Measurements from ENCODE around the gene SAAL1.

Gene SAAL1

GRCh38 chr11:18081551-18081950 lies 24.3 kb downstream of the SAAL1 start:
- DNase-seq, result no peak

GRCh38 chr11:18080451-18080850 lies 25.4 kb downstream of the SAAL1 start:
- no peak for DNase-seq

GRCh38 chr11:18078909-18079308 lies 27.0 kb downstream of the SAAL1 start:
- no peak for DNase-seq

- DNase-seq, result no peak
Observed at GRCh38 chr11:18075444-18075843, 30.4 kb downstream of the SAAL1 start.

- DNase-seq, result no peak
Observed at GRCh38 chr11:18071098-18071705, 34.7 kb downstream of the SAAL1 start.

GRCh38 chr11:18067372-18067771 lies 38.5 kb downstream of the SAAL1 start:
- no peak for DNase-seq

GRCh38 chr11:18066626-18067025 lies 39.3 kb downstream of the SAAL1 start:
- DNase-seq, result no peak

- DNase-seq, result no peak
Observed at GRCh38 chr11:18065572-18065971, 40.3 kb downstream of the SAAL1 start.

- DNase-seq, result no peak
Observed at GRCh38 chr11:18064450-18065054, 41.3 kb downstream of the SAAL1 start.

- DNase-seq, result no peak
Observed at GRCh38 chr11:18063862-18064434, 41.9 kb downstream of the SAAL1 start.

GRCh38 chr11:18063125-18063524 lies 42.8 kb downstream of the SAAL1 start:
- no peak for DNase-seq

GRCh38 chr11:18061351-18061750 lies 44.5 kb downstream of the SAAL1 start:
- no peak for DNase-seq

- no peak for DNase-seq
Observed at GRCh38 chr11:18056561-18057181, 49.2 kb downstream of the SAAL1 start.

GRCh38 chr11:18054511-18055103 lies 51.3 kb downstream of the SAAL1 start:
- no peak for DNase-seq

- DNase-seq, result no peak
Observed at GRCh38 chr11:18050848-18051247, 55.0 kb downstream of the SAAL1 start.

- no peak for DNase-seq
Observed at GRCh38 chr11:18046116-18046777, 59.6 kb downstream of the SAAL1 start, which contains the start of gene TPH1. Gene TPH1 (minus strand): TSS chr11:18046269. CDS start chr11:18040762, 5,507 bp downstream.

- DNase-seq, result no peak
Observed at GRCh38 chr11:18036456-18036855, 69.4 kb downstream of the SAAL1 start.

All from NCI-H2171 (cell line).